ENCODE results near the gene ZNF146.

GRCh38 chr19:36207605-36208252, 7.2 kb upstream of the ZNF146 start:
- no peak for TF ChIP-seq ELF4 (IDR thresholded peaks at IDR 0.05)
- TF ChIP-seq SUZ12 (IDR thresholded peaks at IDR 0.05) = no peak
- TF ChIP-seq FOXM1 (IDR thresholded peaks at IDR 0.05; ENCODE audit: borderline replicate concordance) = no peak
- no peak for TF ChIP-seq BHLHE40 (IDR thresholded peaks at IDR 0.05; ENCODE audit: borderline replicate concordance)
- TF ChIP-seq NFRKB (IDR thresholded peaks at IDR 0.05) = no peak
- no peak for TF ChIP-seq HDGF (IDR thresholded peaks at IDR 0.05; ENCODE audit: borderline replicate concordance)
- TF ChIP-seq FOXA1 (IDR thresholded peaks at IDR 0.05) = no peak
- no peak for TF ChIP-seq ZNF384 (IDR thresholded peaks at IDR 0.05)
